ENCODE results near the gene BORCS6. TPM values are rescaled to one million over a fixed set of nuclear protein-coding genes. Genes with fewer than 3 reads are reported as not detected.

Gene BORCS6
- 7.0 and 8.7 TPM in 2 replicates for total RNA-seq (2014; rRNA removed; shearing (Covaris generic); ENCODE audit: low replicate concordance)

DNA sequence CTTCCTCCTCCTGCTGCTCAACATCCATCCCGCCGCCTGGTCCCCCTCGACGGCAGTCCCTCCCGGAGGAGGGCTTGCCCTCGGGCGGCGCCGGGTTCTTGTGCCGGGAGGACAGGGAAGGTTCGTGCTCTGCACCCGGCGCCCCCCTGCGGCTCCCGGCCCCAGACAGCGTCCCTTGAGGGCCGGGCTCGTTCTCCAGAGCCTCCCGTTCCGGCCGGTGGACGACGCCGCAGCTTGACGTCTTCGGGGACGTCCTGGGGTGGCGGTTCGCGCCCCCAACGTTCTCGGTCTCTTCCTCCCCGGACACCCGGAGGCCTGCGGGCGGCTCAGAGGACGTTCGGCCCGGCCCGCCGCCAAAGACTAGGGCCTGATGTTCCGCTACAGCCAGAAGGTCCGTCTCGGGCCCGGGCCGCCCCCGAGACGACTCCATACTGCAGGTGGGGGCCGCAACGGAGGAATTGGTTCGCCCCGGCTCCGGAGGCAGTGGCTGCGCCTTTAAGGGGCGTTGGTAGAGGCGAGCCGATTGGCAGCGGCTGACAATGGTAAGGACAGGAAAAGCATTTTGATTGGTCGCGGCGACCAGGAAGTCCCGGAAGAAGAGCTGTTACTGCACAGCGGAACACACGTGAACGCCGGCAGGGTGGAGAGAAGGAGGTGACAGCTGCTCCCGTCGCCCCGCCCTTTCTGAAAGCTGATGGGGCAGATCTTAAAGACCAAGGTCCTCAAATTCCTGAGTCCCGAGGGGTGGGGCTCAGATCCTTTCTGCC is at the start of gene BORCS6:
BORCS6 (minus strand) TSS at position 470 of the 767 bp plus-strand sequence; CDS start at position 430, 40 bp downstream.
- peak; percentile 93 for DNase-seq (ENCODE audit: low read depth)
- in situ Hi-C loops (cut with HindIII; ENCODE audit: low pct_unique_long_range_greater_than_20kb, low sequenced_read_pairs): no loop called here

GRCh38 chr17:8237886-8238285 is 47.9 kb upstream of the BORCS6 start:
- no peak for DNase-seq (ENCODE audit: low read depth)
- in situ Hi-C loops (cut with HindIII; ENCODE audit: low pct_unique_long_range_greater_than_20kb, low sequenced_read_pairs): no loop called here

GRCh38 chr17:8237175-8237574 is 47.2 kb upstream of the BORCS6 start:
- in situ Hi-C loops (cut with HindIII; ENCODE audit: low pct_unique_long_range_greater_than_20kb, low sequenced_read_pairs): no loop called here
- no peak for DNase-seq (ENCODE audit: low read depth)

DNA sequence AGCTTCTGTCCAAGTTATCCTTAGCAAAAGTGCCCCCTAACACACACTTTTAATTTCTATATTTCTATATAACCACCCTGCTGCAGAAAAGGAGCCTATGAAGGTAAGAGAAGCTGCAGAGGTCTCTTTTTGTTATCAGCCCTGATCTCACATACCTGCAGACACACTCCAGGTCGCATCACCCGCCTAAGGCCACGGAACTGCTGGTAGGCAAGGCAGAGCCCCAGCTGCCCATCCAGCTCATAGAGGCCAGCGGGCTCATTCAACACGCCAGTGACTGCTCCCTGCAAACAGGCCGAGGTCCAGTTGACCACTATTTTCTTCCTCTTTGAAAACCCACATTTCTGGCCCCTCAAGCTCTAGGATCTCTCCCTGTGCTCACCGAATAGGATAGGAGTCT is 45.7 kb upstream of the BORCS6 start:
- in situ Hi-C loops (cut with HindIII; ENCODE audit: low pct_unique_long_range_greater_than_20kb, low sequenced_read_pairs): no loop called here
- DNase-seq (ENCODE audit: low read depth): no peak

GRCh38 chr17:8234361-8235270 is 44.6 kb upstream of the BORCS6 start:
- in situ Hi-C loops (cut with HindIII; ENCODE audit: low pct_unique_long_range_greater_than_20kb, low sequenced_read_pairs): no loop called here
- DNase-seq (ENCODE audit: low read depth): no peak

- DNase-seq (ENCODE audit: low read depth): no peak
- in situ Hi-C loops (cut with HindIII; ENCODE audit: low pct_unique_long_range_greater_than_20kb, low sequenced_read_pairs): no loop called here
Measured at GRCh38 chr17:8231701-8232100, 41.7 kb upstream of the BORCS6 start.

GRCh38 chr17:8227238-8227581 is 37.2 kb upstream of the BORCS6 start:
- DNase-seq (ENCODE audit: low read depth): no peak
- in situ Hi-C loops (cut with HindIII; ENCODE audit: low pct_unique_long_range_greater_than_20kb, low sequenced_read_pairs): no loop called here

DNA sequence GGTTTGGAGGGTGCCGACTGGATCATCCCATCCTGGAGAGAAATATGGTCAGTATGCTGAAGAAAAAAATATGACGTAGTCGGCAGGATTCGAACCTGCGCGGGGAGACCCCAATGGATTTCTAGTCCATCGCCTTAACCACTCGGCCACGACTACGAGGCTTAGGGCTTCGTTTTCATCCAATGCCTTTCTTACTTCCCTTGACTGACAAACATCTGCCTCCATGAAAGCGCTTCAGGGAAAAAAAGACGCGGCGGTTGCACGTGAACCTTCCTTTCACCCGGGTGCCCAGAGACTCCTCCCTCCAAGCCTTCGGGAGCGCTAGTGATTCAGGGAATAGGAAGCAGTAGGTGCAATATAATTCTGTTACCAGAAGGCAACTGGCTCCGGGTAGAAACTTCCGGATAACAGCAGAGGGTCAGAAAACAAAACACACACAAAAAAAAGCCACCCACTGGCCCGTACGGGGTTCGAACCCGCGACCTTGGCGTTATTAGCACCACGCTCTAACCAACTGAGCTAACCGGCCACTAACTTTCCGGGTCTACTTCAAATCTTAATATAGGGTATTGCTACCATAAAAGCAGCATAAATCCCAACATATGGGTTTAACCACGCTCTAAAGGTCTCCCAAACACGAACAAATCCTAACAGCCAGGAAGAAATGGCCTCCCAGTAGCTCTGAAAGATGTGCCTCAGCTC is 36.7 kb upstream of the BORCS6 start:
- DNase-seq (ENCODE audit: low read depth): peak; percentile 93
- in situ Hi-C loops (cut with HindIII; ENCODE audit: low pct_unique_long_range_greater_than_20kb, low sequenced_read_pairs): no loop called here

GRCh38 chr17:8225813-8226535 is 36.0 kb upstream of the BORCS6 start:
- in situ Hi-C loops (cut with HindIII; ENCODE audit: low pct_unique_long_range_greater_than_20kb, low sequenced_read_pairs): no loop called here
- DNase-seq (ENCODE audit: low read depth): no peak

DNA sequence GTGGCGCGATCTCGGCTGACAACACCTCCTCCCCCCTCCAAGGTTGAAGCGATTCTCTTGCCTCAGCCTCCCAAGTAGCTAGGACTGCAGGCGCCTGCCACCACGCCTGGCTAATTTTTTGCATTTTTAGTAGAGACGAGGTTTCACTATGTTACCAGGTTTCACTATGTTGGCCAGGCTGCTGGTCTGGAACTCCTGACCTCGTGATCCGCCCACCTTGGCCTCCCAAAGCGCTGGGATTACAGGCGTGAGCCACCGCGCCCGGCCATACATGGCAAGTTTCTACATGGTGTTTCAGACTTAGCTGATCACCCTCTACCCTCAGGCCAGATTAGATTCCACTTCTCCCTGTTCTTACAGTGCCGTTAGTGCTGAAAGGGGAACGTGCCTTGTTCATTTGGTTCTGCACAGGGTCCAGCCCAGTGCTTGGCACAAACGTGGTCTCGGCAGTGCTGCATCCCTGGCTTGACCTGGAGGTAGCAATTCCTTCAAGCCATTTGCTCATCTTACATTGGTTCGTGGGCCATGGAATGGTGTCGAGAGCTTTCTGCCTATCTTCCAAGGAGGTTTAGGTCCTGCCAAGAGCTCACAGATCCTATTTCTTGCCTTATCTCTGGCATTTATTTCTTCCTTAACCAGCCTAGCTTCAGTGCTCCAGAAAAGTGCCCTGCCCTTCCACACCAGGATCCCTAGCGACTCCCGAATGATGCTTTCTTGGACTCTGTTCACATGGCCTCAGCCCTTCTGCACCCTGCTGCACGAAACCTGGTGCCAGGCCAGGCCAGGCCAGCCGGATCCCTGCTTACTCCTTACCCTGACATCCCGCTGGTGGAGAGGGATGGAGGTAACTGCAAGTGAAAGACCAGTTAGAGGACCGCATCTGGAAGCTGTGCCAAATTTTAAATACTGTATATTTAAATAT is 35.2 kb upstream of the BORCS6 start:
- no peak for DNase-seq (ENCODE audit: low read depth)
- in situ Hi-C loops (cut with HindIII; ENCODE audit: low pct_unique_long_range_greater_than_20kb, low sequenced_read_pairs): no loop called here

GRCh38 chr17:8223356-8224126 is 33.6 kb upstream of the BORCS6 start:
- in situ Hi-C loops (cut with HindIII; ENCODE audit: low pct_unique_long_range_greater_than_20kb, low sequenced_read_pairs): no loop called here
- peak; percentile 68 for DNase-seq (ENCODE audit: low read depth)

GRCh38 chr17:8222630-8223355 is 32.8 kb upstream of the BORCS6 start:
- in situ Hi-C loops (cut with HindIII; ENCODE audit: low pct_unique_long_range_greater_than_20kb, low sequenced_read_pairs): no loop called here
- DNase-seq (ENCODE audit: low read depth): peak; percentile 94

DNA sequence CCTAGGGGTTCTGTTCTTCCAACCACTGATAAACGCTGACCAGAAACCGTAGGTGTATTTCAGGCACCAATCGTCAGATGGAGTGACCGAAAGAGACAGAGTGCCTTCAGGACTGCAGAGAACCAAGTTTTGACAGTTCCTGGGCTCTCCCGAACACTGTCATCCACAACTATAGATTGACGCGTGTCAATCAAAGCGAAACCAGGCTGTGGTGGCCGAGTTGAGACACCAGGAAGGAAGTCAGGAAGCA is 32.3 kb upstream of the BORCS6 start:
- in situ Hi-C loops (cut with HindIII; ENCODE audit: low pct_unique_long_range_greater_than_20kb, low sequenced_read_pairs): no loop called here
- DNase-seq (ENCODE audit: low read depth): no peak

DNA sequence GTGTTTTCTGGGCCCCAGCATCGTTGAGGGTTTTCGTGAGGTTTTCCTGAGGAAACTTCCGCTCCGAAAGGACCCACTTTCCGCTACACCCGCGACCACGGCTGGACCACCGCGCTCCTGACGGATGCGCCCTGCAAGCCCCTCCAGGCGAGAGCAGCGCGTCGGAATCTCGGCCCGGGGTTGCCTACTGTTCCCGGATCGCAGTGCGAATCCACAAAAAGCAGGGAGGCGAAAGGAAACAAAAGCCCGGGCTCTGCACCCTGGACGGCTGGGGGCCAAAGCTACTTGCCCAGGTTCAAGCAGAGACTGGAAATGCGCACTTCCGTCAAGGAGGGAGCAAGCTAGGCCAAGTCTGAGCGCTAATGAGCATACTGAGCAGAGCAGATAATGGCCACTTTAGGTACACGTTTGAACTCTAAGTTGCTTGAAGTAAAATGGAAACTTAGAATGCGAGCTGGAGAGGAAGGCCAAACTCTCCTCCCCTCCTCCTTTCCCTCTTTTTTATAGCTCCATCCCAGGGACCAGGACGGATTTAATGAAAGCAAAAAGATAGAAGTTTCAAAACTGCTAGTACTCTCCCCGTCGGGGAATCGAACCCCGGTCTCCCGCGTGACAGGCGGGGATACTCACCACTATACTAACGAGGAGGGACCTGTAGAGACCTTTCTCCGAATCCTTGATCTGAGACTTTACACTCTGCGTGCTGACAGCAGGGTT is 31.8 kb upstream of the BORCS6 start:
- in situ Hi-C loops (cut with HindIII; ENCODE audit: low pct_unique_long_range_greater_than_20kb, low sequenced_read_pairs): no loop called here
- peak; percentile 89 for DNase-seq (ENCODE audit: low read depth)

- peak; percentile 94 for DNase-seq (ENCODE audit: low read depth)
- in situ Hi-C loops (cut with HindIII; ENCODE audit: low pct_unique_long_range_greater_than_20kb, low sequenced_read_pairs): no loop called here
Measured at GRCh38 chr17:8220783-8221662, 31.0 kb upstream of the BORCS6 start.

All from Caki2 (cell line).